ENCODE results near the gene PLOD2.

DNA sequence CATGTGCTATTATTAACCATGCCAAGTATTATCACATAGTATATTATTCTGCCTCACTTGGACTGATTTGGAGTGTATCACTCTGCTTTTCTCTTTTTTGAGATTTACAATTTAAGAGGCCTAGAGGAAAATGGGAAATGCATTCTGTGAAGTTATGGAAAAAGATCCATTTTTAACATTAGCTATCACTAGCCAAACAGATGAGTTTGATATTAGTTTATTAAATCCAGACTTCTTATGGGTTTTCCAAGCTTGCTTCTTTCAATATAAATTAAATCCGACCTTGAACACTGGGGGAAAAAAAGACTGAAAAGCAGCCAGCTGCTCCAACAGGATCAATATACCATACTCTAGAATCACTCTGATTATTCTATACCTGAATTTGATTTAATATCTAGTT is 30.1 kb upstream of the PLOD2 start:
- TF ChIP-seq CTCF (IDR thresholded peaks at IDR 0.05), result no peak
- no peak for TF ChIP-seq POLR2A (IDR thresholded peaks at IDR 0.05)
